Trophoblast cell (in vitro differentiated cells and primary cell): ENCODE measurements around the gene TSPAN3.

Experiments
- DNase-seq, 2 donors: peaks; one replicate each; pipeline ENCODE4 v3.0.0-alpha.2; 2016
- H2AFZ ChIP-seq: 2 replicates; pipeline ENCODE4 v1.6.1; 2013; ENCODE audit warnings: low read length, moderate library complexity, mild to moderate bottlenecking; ENCODE audit not compliant: insufficient read depth, poor library complexity
- H2AK5ac ChIP-seq: 2 replicates; pipeline ENCODE4 v1.6.1; 2013; ENCODE audit warnings: mild to moderate bottlenecking, low read length
- H2BK120ac ChIP-seq: 2 replicates; pipeline ENCODE4 v1.6.1; 2013; ENCODE audit warnings: low read length, mild to moderate bottlenecking, moderate library complexity; ENCODE audit not compliant: insufficient read depth, poor library complexity
- H2BK12ac ChIP-seq: 2 replicates; pipeline ENCODE4 v1.6.1; 2013; ENCODE audit warnings: mild to moderate bottlenecking, low read length, moderate library complexity
- H2BK5ac ChIP-seq: 2 replicates; pipeline ENCODE4 v1.6.1; 2013; ENCODE audit warnings: low read length, low read depth, moderate library complexity, mild to moderate bottlenecking; ENCODE audit not compliant: poor library complexity
- H3K14ac ChIP-seq: 2 replicates; pipeline ENCODE4 v1.6.1; 2013; ENCODE audit warnings: mild to moderate bottlenecking, low read length
- H3K18ac ChIP-seq: 2 replicates; pipeline ENCODE4 v1.6.1; 2013; ENCODE audit warnings: mild to moderate bottlenecking, low read length
- H3K23ac ChIP-seq: 2 replicates; pipeline ENCODE4 v1.6.1; 2013; ENCODE audit warnings: low read length
- H3K27ac ChIP-seq: 2 replicates; pipeline ENCODE4 v1.5.1; 2013; ENCODE audit warnings: low read depth, mild to moderate bottlenecking, inconsistent platforms, low read length, moderate library complexity
- H3K27me3 ChIP-seq: 2 replicates; pipeline ENCODE4 v1.6.1; 2013; ENCODE audit warnings: inconsistent platforms, mild to moderate bottlenecking, low read length, moderate library complexity; ENCODE audit not compliant: insufficient read depth
- H3K36me3 ChIP-seq, 2 experiments: 1 replicate in 1 of 2; 2 replicates in 1 of 2; pipeline ENCODE4 v1.6.1; 2013; ENCODE audit warnings: low read length in 2 of 2, mild to moderate bottlenecking in 2 of 2, moderate library complexity in 1 of 2; ENCODE audit not compliant: insufficient read depth in 2 of 2, control insufficient read depth in 1 of 2
- H3K4ac ChIP-seq: 2 replicates; pipeline ENCODE4 v1.6.1; 2013; ENCODE audit warnings: low read depth, mild to moderate bottlenecking, low read length, moderate library complexity
- H3K4me1 ChIP-seq, 2 experiments: 1 replicate in 1 of 2; 2 replicates in 1 of 2; pipeline ENCODE4 v1.6.1; 2013; ENCODE audit warnings: low read length in 2 of 2, mild to moderate bottlenecking in 2 of 2, moderate library complexity in 1 of 2; ENCODE audit not compliant: insufficient read depth in 2 of 2, control insufficient read depth in 1 of 2
- H3K4me2 ChIP-seq: 2 replicates; pipeline ENCODE4 v1.6.1; 2013; ENCODE audit warnings: inconsistent platforms, mild to moderate bottlenecking, low read length, moderate library complexity
- H3K4me3 ChIP-seq: 2 replicates; pipeline ENCODE4 v1.5.1; 2013; ENCODE audit warnings: mild to moderate bottlenecking, low read depth, low read length, inconsistent platforms
- H3K79me1 ChIP-seq: one replicate; pipeline ENCODE4 v1.6.1; 2013; ENCODE audit warnings: low read length
- H3K79me2 ChIP-seq: 2 replicates; pipeline ENCODE4 v1.6.1; 2013; ENCODE audit warnings: low read length, mild to moderate bottlenecking; ENCODE audit not compliant: control insufficient read depth, insufficient read depth, poor library complexity
- H3K9ac ChIP-seq: 2 replicates; pipeline ENCODE4 v1.6.1; 2013; ENCODE audit warnings: mild to moderate bottlenecking, low read length
- H3K9me3 ChIP-seq: 2 replicates; pipeline ENCODE4 v1.6.1; 2013; ENCODE audit warnings: low read depth, mild to moderate bottlenecking, control low read depth, inconsistent platforms, low read length; ENCODE audit not compliant: insufficient read depth
- H4K12ac ChIP-seq: 2 replicates; pipeline ENCODE4 v1.6.1; 2013; ENCODE audit warnings: low read depth, mild to moderate bottlenecking, low read length, moderate library complexity
- H4K8ac ChIP-seq: 2 replicates; pipeline ENCODE4 v1.6.1; 2013; ENCODE audit warnings: low read depth, mild to moderate bottlenecking, low read length, moderate library complexity
- H4K91ac ChIP-seq: one replicate; pipeline ENCODE4 v1.6.1; 2013; ENCODE audit warnings: low read depth, mild to moderate bottlenecking, low read length, moderate library complexity
- WGBS: extraction: QIAGEN DNeasy Blood & Tissue Kit; methylation state at CpG from one replicate; pipeline ENCODE4 v1.1.7; 2013; ENCODE audit warnings: missing lambda C conversion rate; ENCODE audit not compliant: insufficient read length, insufficient coverage; ENCODE audit errors: extremely low coverage; 5-methylcytosine and 5-hydroxymethylcytosine counted together

The TSPAN3 gene

GRCh38 chr15:77097921-77098320 lies 27.0 kb upstream of the TSPAN3 start:
- Histone ChIP-seq H3K18ac (no peak overlapping the region), H3K79me2 (no peaks in the 10 kb centered on the region), H4K12ac (no peak overlapping the region), H2BK120ac (no peak overlapping the region), H3K9me3 (no peaks in the 10 kb centered on the region), H3K23ac (no peak overlapping the region), H3K79me1 (no peaks in the 10 kb centered on the region), H3K4me3 (no peak overlapping the region), H3K14ac (no peak overlapping the region), H4K91ac (no peak overlapping the region), H3K27ac (no peak overlapping the region), H2BK5ac (no peak overlapping the region), H3K4me1 (no peaks in the 10 kb centered on the region), H3K4me2 (no peak overlapping the region), H3K36me3 (no peaks in the 10 kb centered on the region), H4K8ac (no peak overlapping the region), H3K9ac (no peak overlapping the region), H2AK5ac (no peak overlapping the region), H2AFZ (no peak overlapping the region), H3K4ac (no peak overlapping the region), H3K27me3 (no peaks in the 10 kb centered on the region), H2BK12ac (no peak overlapping the region)
- no peak for DNase-seq
- no CpG with 5 or more reads among the region's 5 CpGs for WGBS

GRCh38 chr15:77097248-77097721 lies 26.4 kb upstream of the TSPAN3 start:
- Histone ChIP-seq H3K18ac (no peak overlapping the region), H2BK5ac (no peak overlapping the region), H2AFZ (no peak overlapping the region), H3K27ac (no peak overlapping the region), H2AK5ac (no peak overlapping the region), H2BK12ac (no peak overlapping the region), H3K23ac (no peak overlapping the region), H4K8ac (no peak overlapping the region), H3K4me2 (no peak overlapping the region), H3K9ac (no peak overlapping the region), H3K4me3 (no peak overlapping the region), H3K79me2 (no peaks in the 10 kb centered on the region), H3K79me1 (no peaks in the 10 kb centered on the region), H3K4me1 (no peaks in the 10 kb centered on the region), H2BK120ac (no peak overlapping the region), H3K36me3 (no peaks in the 10 kb centered on the region), H4K91ac (no peak overlapping the region), H3K14ac (no peak overlapping the region), H3K27me3 (no peaks in the 10 kb centered on the region), H3K4ac (no peak overlapping the region), H3K9me3 (no peaks in the 10 kb centered on the region), H4K12ac (no peak overlapping the region)
- WGBS, result no CpG with 5 or more reads among the region's 7 CpGs
- DNase-seq, result peak; percentile 62 to 83

GRCh38 chr15:77096541-77096940 lies 25.6 kb upstream of the TSPAN3 start:
- Histone ChIP-seq H3K79me2 (no peaks in the 10 kb centered on the region), H3K14ac (no peak overlapping the region), H4K8ac (no peak overlapping the region), H4K12ac (no peak overlapping the region), H3K27me3 (no peaks in the 10 kb centered on the region), H3K18ac (no peak overlapping the region), H4K91ac (no peak overlapping the region), H2BK120ac (no peak overlapping the region), H3K9ac (no peak overlapping the region), H2BK5ac (no peak overlapping the region), H3K79me1 (no peaks in the 10 kb centered on the region), H3K36me3 (no peaks in the 10 kb centered on the region), H3K4me3 (no peak overlapping the region), H3K4ac (no peak overlapping the region), H3K4me1 (no peaks in the 10 kb centered on the region), H2BK12ac (no peak overlapping the region), H3K4me2 (no peak overlapping the region), H3K9me3 (no peaks in the 10 kb centered on the region), H2AK5ac (no peak overlapping the region), H3K23ac (no peak overlapping the region), H3K27ac (no peak overlapping the region), H2AFZ (no peak overlapping the region)
- no CpG with 5 or more reads among the region's 7 CpGs for WGBS
- no peak for DNase-seq

- Histone ChIP-seq H3K36me3 (no peaks in the 10 kb centered on the region), H3K4me1 (no peaks in the 10 kb centered on the region), H4K12ac (no peak overlapping the region), H3K18ac (no peak overlapping the region), H2AK5ac (no peak overlapping the region), H3K4me2 (no peak overlapping the region), H3K79me2 (no peaks in the 10 kb centered on the region), H3K9ac (no peak overlapping the region), H2AFZ (no peak overlapping the region), H4K8ac (no peak overlapping the region), H3K9me3 (no peaks in the 10 kb centered on the region), H3K4me3 (no peak overlapping the region), H2BK120ac (no peak overlapping the region), H3K27ac (no peak overlapping the region), H3K27me3 (no peaks in the 10 kb centered on the region), H3K79me1 (no peaks in the 10 kb centered on the region), H3K23ac (no peak overlapping the region), H2BK12ac (no peak overlapping the region), H4K91ac (no peak overlapping the region), H3K4ac (no peak overlapping the region), H2BK5ac (no peak overlapping the region), H3K14ac (no peak overlapping the region)
- no CpG with 5 or more reads among the region's 4 CpGs for WGBS
- DNase-seq, result peak; percentile 81 to 93
These were observed 25.2 kb upstream of the TSPAN3 start for GRCh38 chr15:77096138-77096537.
